Liver (tissue), 9 donors: Measurements from ENCODE around the gene SF3B5. TPM values are rescaled to one million over a fixed set of nuclear protein-coding genes. Genes with fewer than 3 reads are reported as not detected.

Source experiments
- DNase-seq: peaks from one replicate; pipeline ENCODE4 v3.0.0-alpha.2; 2017; ENCODE audit warnings: low spot score
- H3K27ac ChIP-seq, 2 donors: one replicate each; pipeline ENCODE4 v1.7.0; 2013; ENCODE audit warnings: inconsistent platforms in 2 of 2, low read length in 2 of 2, control low read depth in 1 of 2, low read depth in 1 of 2, mild to moderate bottlenecking in 1 of 2
- H3K27me3 ChIP-seq, 4 donors: one replicate each; pipeline versions ENCODE4 v1.6.1 to v1.7.0; 2013; ENCODE audit warnings: low read length in 3 of 4, inconsistent platforms in 1 of 4, mild to moderate bottlenecking in 1 of 4, moderate library complexity in 1 of 4; ENCODE audit not compliant: control insufficient read depth in 4 of 4, insufficient read depth in 4 of 4
- H3K36me3 ChIP-seq, 4 donors: one replicate each; pipeline versions ENCODE4 v1.6.1 to v1.7.0; 2013; ENCODE audit warnings: low read length in 3 of 4, mild to moderate bottlenecking in 3 of 4, low read depth in 1 of 4, moderate library complexity in 1 of 4; ENCODE audit not compliant: control insufficient read depth in 4 of 4, insufficient read depth in 3 of 4
- H3K4me1 ChIP-seq, 4 donors: one replicate each; pipeline versions ENCODE4 v1.6.1 to v1.7.0; 2013; ENCODE audit warnings: low read length in 3 of 4, mild to moderate bottlenecking in 3 of 4, moderate library complexity in 1 of 4; ENCODE audit not compliant: control insufficient read depth in 4 of 4, insufficient read depth in 4 of 4
- H3K4me3 ChIP-seq, 3 donors: one replicate each; pipeline versions ENCODE4 v1.6.1 to v1.7.0; 2013; ENCODE audit warnings: low read length in 3 of 3, control low read depth in 1 of 3, low read depth in 1 of 3, mild to moderate bottlenecking in 1 of 3
- H3K9ac ChIP-seq, 2 donors: one replicate each; pipeline ENCODE4 v1.7.0; 2013; ENCODE audit warnings: low read length in 2 of 2, mild to moderate bottlenecking in 2 of 2, moderate library complexity in 2 of 2, control low read depth in 1 of 2, low read depth in 1 of 2
- H3K9me3 ChIP-seq, 4 donors: one replicate each; pipeline versions ENCODE4 v1.6.1 to v1.7.0; 2013; ENCODE audit warnings: low read length in 3 of 4; ENCODE audit not compliant: control insufficient read depth in 4 of 4
- CTCF ChIP-seq: fragments of 150-350 bp; IDR thresholded peaks from 2 replicates; pipeline ENCODE4 v1.5.1; 2017; ENCODE audit warnings: improper control_type of control experiment, low read depth, low read length; ENCODE audit not compliant: missing input control
- EGR1 ChIP-seq, 2 donors: IDR thresholded peaks; 2 replicates each; pipeline ENCODE4 v1.6.1; 2016 to 2018; ENCODE audit warnings: antibody characterized with exemption in 2 of 2, low read depth in 2 of 2
- FOXA1 ChIP-seq: IDR thresholded peaks from 2 replicates; pipeline ENCODE4 v1.6.1; 2016; ENCODE audit warnings: antibody characterized with exemption
- FOXA2 ChIP-seq: IDR thresholded peaks from 2 replicates; pipeline ENCODE4 v1.6.1; 2016; ENCODE audit warnings: antibody characterized with exemption
- HNF4A ChIP-seq, 2 donors: conservative IDR thresholded peaks; 2 replicates each; pipeline ENCODE4 v1.6.1; 2016; ENCODE audit warnings: antibody characterized with exemption in 2 of 2, mild to moderate bottlenecking in 2 of 2
- HNF4G ChIP-seq: IDR thresholded peaks from 2 replicates; pipeline ENCODE4 v1.6.1; 2016; ENCODE audit warnings: antibody characterized with exemption
- MAX ChIP-seq: IDR thresholded peaks from 2 replicates; pipeline ENCODE4 v1.6.1; 2016; ENCODE audit warnings: antibody characterized with exemption
- NR2F2 ChIP-seq: IDR thresholded peaks from 2 replicates; pipeline ENCODE4 v1.6.1; 2016; ENCODE audit warnings: antibody characterized with exemption
- RAD21 ChIP-seq, 2 donors: IDR thresholded peaks; 2 replicates each; pipeline ENCODE4 v1.6.1; 2016; ENCODE audit warnings: antibody characterized with exemption in 2 of 2, mild to moderate bottlenecking in 2 of 2
- REST ChIP-seq: IDR thresholded peaks from 2 replicates; pipeline ENCODE4 v1.6.1; 2016; ENCODE audit warnings: antibody characterized with exemption, mild to moderate bottlenecking
- RXRA ChIP-seq, 2 donors: IDR thresholded peaks; 2 replicates each; pipeline ENCODE4 v1.6.1; 2017 to 2018; ENCODE audit warnings: antibody characterized with exemption in 2 of 2, mild to moderate bottlenecking in 1 of 2
- SP1 ChIP-seq: IDR thresholded peaks from 2 replicates; pipeline ENCODE4 v1.6.1; 2018; ENCODE audit warnings: antibody characterized with exemption, mild to moderate bottlenecking
- TAF1 ChIP-seq: conservative IDR thresholded peaks from 2 replicates; pipeline ENCODE4 v1.6.1; 2016; ENCODE audit warnings: antibody characterized with exemption, mild to moderate bottlenecking
- YY1 ChIP-seq: IDR thresholded peaks from 2 replicates; pipeline ENCODE4 v1.6.1; 2016; ENCODE audit warnings: antibody characterized with exemption, mild to moderate bottlenecking
- WGBS: extraction: QIAGEN DNeasy Blood & Tissue Kit; methylation state at CpG from one replicate; pipeline ENCODE4 v1.1.7; 2013; 5-methylcytosine and 5-hydroxymethylcytosine counted together
- polyA plus RNA-seq, 2 donors: library from polyadenylated mRNA; stranded (reverse) in 1 of 2; unstranded in 1 of 2; fragments of 200-250 nt in 1 of 2; fragments of >200 nt in 1 of 2; fragmentation: Nextera tagmentation in 1 of 2; extraction: Ambion mirVana in 1 of 2; gene quantifications; one replicate each; pipeline versions ENCODE4 v1.2.1 to v1.2.3, GENCODE V29; 2013 to 2015
- total RNA-seq, 2 donors: library from RNA; depleted of rRNA; stranded (reverse); fragments of >200 nt; gene quantifications; one replicate each; pipeline ENCODE4 v1.2.3, GENCODE V29; 2014
- TF ChIP-seq, protein P1 (sequence below): IDR thresholded peaks from 2 replicates; pipeline ENCODE4 v1.6.1; 2016; ENCODE audit warnings: antibody characterized with exemption
- donor health status: healthy.
- donor health status: healthy.
- donor health status: healthy.
- donor health status: healthy.
- donor health status: healthy.

SF3B5 gene
- total and polyA plus RNA-seq, 4 donors, result 51.8 to 178 (median 96.9) TPM

- Histone ChIP-seq H3K4me1 (peaks cover 4 to 17% (median 13%) of the 10 kb centered on the region in 4 donors), H3K4me3 (no peak overlapping the region), H3K9me3 (no peaks in the 10 kb centered on the region), H3K36me3 (no peaks in the 10 kb centered on the region), H3K27ac (no peak overlapping the region), H3K9ac (no peak overlapping the region), H3K27me3 (no peaks in the 10 kb centered on the region)
- no peak for TF ChIP-seq RXRA (IDR thresholded peaks at IDR 0.05)
- peak in 1 of 2 donors; percentile 20 for TF ChIP-seq RAD21 (IDR thresholded peaks at IDR 0.05)
- WGBS, result 56% methylated on average over 4 of the region's 4 CpGs
- no peak for DNase-seq
Measured at GRCh38 chr6:144090384-144090783, 5.0 kb downstream of the SF3B5 start.

GRCh38 chr6:144087789-144088426, 7.5 kb downstream of the SF3B5 start:
- H3K36me3 ChIP-seq, result no peaks in the 10 kb centered on the region
- DNase-seq, result no peak
- H3K9me3 ChIP-seq, result no peaks in the 10 kb centered on the region
- H3K4me3 ChIP-seq, result no peak overlapping the region
- no peak overlapping the region for H3K9ac ChIP-seq
- WGBS, result 83% methylated on average over 13 of the region's 13 CpGs
- H3K27ac ChIP-seq, result no peak overlapping the region
- TF ChIP-seq TAF1, result no peak
- peak in 1 of 2 donors; percentile 43 for TF ChIP-seq RAD21 (IDR thresholded peaks at IDR 0.05)
- no peak for TF ChIP-seq CTCF
- peaks cover 0 to 3% (median 0%) of the 10 kb centered on the region in 4 donors for H3K4me1 ChIP-seq
- no peaks in the 10 kb centered on the region for H3K27me3 ChIP-seq

- Histone ChIP-seq H3K4me3 (no peak overlapping the region), H3K4me1 (no peaks in the 10 kb centered on the region), H3K27me3 (no peaks in the 10 kb centered on the region), H3K36me3 (no peaks in the 10 kb centered on the region), H3K27ac (no peak overlapping the region), H3K9ac (no peak overlapping the region), H3K9me3 (no peaks in the 10 kb centered on the region)
- 95% methylated on average over 3 of the region's 3 CpGs for WGBS
- no peak for TF ChIP-seq NR2F2
- no peak for TF ChIP-seq MAX
- no peak for TF ChIP-seq REST
- TF ChIP-seq FOXA1, result no peak
- TF ChIP-seq SP1, result no peak
- TF ChIP-seq RXRA (IDR thresholded peaks at IDR 0.05), result no peak
- TF ChIP-seq YY1, result no peak
- no peak for TF ChIP-seq EGR1 (IDR thresholded peaks at IDR 0.05; ENCODE audit: low read depth in 2 of 2)
- TF ChIP-seq, protein P1, sequence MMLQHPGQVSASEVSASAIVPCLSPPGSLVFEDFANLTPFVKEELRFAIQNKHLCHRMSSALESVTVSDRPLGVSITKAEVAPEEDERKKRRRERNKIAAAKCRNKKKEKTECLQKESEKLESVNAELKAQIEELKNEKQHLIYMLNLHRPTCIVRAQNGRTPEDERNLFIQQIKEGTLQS, result no peak
- no peak for TF ChIP-seq HNF4G
- TF ChIP-seq HNF4A (conservative IDR thresholded peaks at IDR 0.05), result no peak
- TF ChIP-seq CTCF, result no peak
- no peak for TF ChIP-seq RAD21 (IDR thresholded peaks at IDR 0.05)
- TF ChIP-seq TAF1, result no peak
- TF ChIP-seq FOXA2, result no peak
- no peak for DNase-seq
Measured at GRCh38 chr6:144086959-144087358, 8.4 kb downstream of the SF3B5 start.
